Embryonic facial prominence (tissue), 1 donor: Measurements from ENCODE around the gene NCOA1.
"Not testable (repeated sequence)": the region's sequence is repeated elsewhere in the genome, so short reads cannot be mapped to it uniquely, and the experiment has no call there.

Experiments
- DNase-seq: peaks from one replicate; pipeline ENCODE4 v3.0.0-alpha.2; 2016; ENCODE audit errors: extremely low spot score

The NCOA1 gene

GRCh38 chr2:24626131-24626530, 135.1 kb downstream of the NCOA1 start:
- no peak for DNase-seq

- no peak for DNase-seq
These were observed 137.7 kb downstream of the NCOA1 start for GRCh38 chr2:24628746-24629145.

- no peak for DNase-seq
These were observed 141.1 kb downstream of the NCOA1 start for GRCh38 chr2:24632172-24632571.

- DNase-seq, result no peak
These were observed 144.1 kb downstream of the NCOA1 start for GRCh38 chr2:24635181-24635580.

- no peak for DNase-seq
These were observed 147.5 kb downstream of the NCOA1 start for GRCh38 chr2:24638568-24638967.

- DNase-seq, result no peak
These were observed 151.3 kb downstream of the NCOA1 start for GRCh38 chr2:24642351-24642750.

- DNase-seq, result no peak
These were observed 152.0 kb downstream of the NCOA1 start for GRCh38 chr2:24643051-24643450.

- no peak for DNase-seq
These were observed 153.0 kb downstream of the NCOA1 start for GRCh38 chr2:24644032-24644431.

- no peak for DNase-seq
These were observed 160.1 kb downstream of the NCOA1 start for GRCh38 chr2:24650997-24651642.

GRCh38 chr2:24651643-24652003, 160.6 kb downstream of the NCOA1 start:
- no peak for DNase-seq

- no peak for DNase-seq
These were observed 161.5 kb downstream of the NCOA1 start for GRCh38 chr2:24652265-24653182.

GRCh38 chr2:24657818-24658217, 166.8 kb downstream of the NCOA1 start:
- no peak for DNase-seq

GRCh38 chr2:24658531-24659202, 167.6 kb downstream of the NCOA1 start:
- no peak for DNase-seq

- no peak for DNase-seq
These were observed 168.8 kb downstream of the NCOA1 start for GRCh38 chr2:24659862-24660261.

GRCh38 chr2:24667542-24667941, 176.5 kb downstream of the NCOA1 start:
- no peak for DNase-seq

- no peak for DNase-seq
These were observed 180.2 kb downstream of the NCOA1 start for GRCh38 chr2:24671230-24671629.

GRCh38 chr2:24672589-24672988, 181.5 kb downstream of the NCOA1 start:
- no peak for DNase-seq

- DNase-seq, result no peak
These were observed 184.3 kb downstream of the NCOA1 start for GRCh38 chr2:24675338-24675737.

GRCh38 chr2:24676493-24676892, 185.4 kb downstream of the NCOA1 start:
- no peak for DNase-seq

- DNase-seq, result not testable (repeated sequence)
These were observed 187.0 kb downstream of the NCOA1 start for GRCh38 chr2:24678066-24678465.

GRCh38 chr2:24680196-24680595, 189.1 kb downstream of the NCOA1 start:
- no peak for DNase-seq

- no peak for DNase-seq
These were observed 191.2 kb downstream of the NCOA1 start for GRCh38 chr2:24682304-24682703.

GRCh38 chr2:24683408-24683807, 192.4 kb downstream of the NCOA1 start:
- no peak for DNase-seq
